Measurements from ENCODE around the gene KRTAP12-1. TPM values are rescaled to one million over a fixed set of nuclear protein-coding genes. Genes with fewer than 3 reads are reported as not detected.

The KRTAP12-1 gene
- total RNA-seq, 4 donors from 2014 or later: not detected

DNA sequence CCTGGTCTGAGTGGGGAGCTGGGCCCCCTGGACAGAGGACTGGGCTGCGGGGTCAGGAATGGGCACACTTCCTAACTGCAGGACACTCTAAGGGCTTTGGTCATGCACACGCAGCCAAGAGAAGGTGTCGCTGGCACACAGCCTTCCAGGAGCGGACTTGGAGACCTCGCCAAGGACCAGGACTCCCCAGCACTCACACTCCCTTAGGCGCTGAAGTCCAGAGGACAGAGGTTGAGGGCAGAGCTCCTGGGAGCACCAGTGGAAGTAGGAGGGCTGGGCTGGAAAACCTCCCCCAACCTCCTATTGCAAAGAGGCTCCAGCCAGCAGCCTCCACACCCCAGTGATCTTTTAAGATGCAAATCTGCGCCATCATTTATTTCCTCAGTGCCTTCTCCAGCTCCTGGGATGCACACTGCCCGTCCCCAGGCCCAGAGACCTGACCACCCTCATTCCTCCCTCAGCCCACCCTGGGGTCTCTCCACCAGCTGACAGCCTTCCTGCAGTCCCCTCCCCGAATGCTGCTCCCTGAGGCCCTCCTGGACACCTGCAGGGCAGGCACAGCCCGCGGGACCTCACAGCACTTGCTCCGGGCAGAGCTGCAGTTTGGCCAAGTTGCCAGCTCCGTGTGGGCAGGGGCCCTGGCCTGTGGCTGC is 26.4 kb upstream of the KRTAP12-1 start:
- Histone ChIP-seq H3K9me3 (peaks cover 0 to 4% (median 0%) of the 10 kb centered on the region in 4 donors), H3K36me3 (no peaks in the 10 kb centered on the region), H3K27ac (no peak overlapping the region), H3K27me3 (peaks cover 2 to 98% of the 10 kb centered on the region in 2 donors), H3K4me1 (peaks cover 0 to 30% (median 0%) of the 10 kb centered on the region in 4 donors), H3K4me3 (no peak overlapping the region)
- WGBS, 2 donors: 0 to 1% methylated on average over 12 to 13 of the region's 13 CpGs
- TF ChIP-seq EP300 (IDR thresholded peaks at IDR 0.05): no peak
- TF ChIP-seq, protein P1, sequence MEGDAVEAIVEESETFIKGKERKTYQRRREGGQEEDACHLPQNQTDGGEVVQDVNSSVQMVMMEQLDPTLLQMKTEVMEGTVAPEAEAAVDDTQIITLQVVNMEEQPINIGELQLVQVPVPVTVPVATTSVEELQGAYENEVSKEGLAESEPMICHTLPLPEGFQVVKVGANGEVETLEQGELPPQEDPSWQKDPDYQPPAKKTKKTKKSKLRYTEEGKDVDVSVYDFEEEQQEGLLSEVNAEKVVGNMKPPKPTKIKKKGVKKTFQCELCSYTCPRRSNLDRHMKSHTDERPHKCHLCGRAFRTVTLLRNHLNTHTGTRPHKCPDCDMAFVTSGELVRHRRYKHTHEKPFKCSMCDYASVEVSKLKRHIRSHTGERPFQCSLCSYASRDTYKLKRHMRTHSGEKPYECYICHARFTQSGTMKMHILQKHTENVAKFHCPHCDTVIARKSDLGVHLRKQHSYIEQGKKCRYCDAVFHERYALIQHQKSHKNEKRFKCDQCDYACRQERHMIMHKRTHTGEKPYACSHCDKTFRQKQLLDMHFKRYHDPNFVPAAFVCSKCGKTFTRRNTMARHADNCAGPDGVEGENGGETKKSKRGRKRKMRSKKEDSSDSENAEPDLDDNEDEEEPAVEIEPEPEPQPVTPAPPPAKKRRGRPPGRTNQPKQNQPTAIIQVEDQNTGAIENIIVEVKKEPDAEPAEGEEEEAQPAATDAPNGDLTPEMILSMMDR (IDR thresholded peaks at IDR 0.05): no peak
- TF ChIP-seq POLR2A (IDR thresholded peaks at IDR 0.05): no peak
- DNase-seq (ENCODE audit: low spot score in 2 of 2): no peak

DNA sequence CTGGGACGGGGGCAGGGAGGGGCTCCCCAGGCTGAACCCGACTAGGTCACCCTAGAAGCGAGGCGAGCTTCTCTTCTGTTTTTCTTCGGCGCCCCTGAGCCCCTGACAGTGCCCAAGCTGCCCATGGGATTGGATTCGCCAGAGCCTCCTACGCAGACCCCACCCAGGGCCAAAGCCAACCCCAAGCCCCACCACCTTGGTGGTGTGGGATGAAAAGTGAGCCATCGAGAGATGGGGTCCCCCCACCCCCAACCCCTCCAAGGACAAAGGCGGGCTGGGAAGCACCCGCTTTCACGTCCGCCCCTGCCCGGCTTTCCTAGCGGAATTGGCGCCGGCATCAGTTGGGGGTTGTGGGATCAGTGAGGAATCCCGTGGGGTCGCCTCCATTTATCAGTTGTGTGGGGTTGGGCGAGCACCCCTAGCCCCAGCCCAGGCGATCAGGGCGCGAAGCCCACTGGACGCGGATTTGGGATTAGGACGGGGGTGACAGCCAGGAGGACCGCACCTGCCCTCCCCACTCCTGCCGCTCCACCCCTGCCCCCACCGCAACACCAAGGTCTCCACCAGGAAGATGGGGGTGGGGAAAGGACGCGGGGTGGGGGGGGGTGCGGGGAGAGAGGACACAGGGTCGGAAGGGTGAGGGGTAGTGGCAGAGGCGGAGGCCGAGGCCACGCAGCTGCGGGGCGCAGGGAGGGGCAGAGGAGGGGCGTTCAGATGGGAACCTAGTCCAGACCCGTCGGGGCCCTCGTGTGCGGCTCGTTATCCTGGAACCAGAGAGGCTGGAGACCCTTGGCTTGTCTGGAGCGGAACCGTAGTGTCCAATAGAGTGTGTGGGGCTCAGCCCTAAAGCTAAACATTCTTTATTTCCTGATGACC is 25.0 kb upstream of the KRTAP12-1 start:
- DNase-seq (ENCODE audit: low spot score in 2 of 2): no peak
- H3K27ac ChIP-seq: no peak overlapping the region
- TF ChIP-seq POLR2A (IDR thresholded peaks at IDR 0.05) (no peak), EP300 (IDR thresholded peaks at IDR 0.05) (no peak)
- TF ChIP-seq, protein P1 (IDR thresholded peaks at IDR 0.05): no peak
- H3K4me3 ChIP-seq: no peak overlapping the region
- peaks cover 0 to 98% of the 10 kb centered on the region in 2 donors for H3K27me3 ChIP-seq
- H3K4me1 ChIP-seq: peaks cover 0 to 30% (median 0%) of the 10 kb centered on the region in 4 donors
- 2% methylated on average over 21 to 40 of the region's 46 CpGs for WGBS, 2 donors
- H3K9me3 ChIP-seq: peaks cover 0 to 4% (median 0%) of the 10 kb centered on the region in 4 donors
- H3K36me3 ChIP-seq: no peaks in the 10 kb centered on the region

DNA sequence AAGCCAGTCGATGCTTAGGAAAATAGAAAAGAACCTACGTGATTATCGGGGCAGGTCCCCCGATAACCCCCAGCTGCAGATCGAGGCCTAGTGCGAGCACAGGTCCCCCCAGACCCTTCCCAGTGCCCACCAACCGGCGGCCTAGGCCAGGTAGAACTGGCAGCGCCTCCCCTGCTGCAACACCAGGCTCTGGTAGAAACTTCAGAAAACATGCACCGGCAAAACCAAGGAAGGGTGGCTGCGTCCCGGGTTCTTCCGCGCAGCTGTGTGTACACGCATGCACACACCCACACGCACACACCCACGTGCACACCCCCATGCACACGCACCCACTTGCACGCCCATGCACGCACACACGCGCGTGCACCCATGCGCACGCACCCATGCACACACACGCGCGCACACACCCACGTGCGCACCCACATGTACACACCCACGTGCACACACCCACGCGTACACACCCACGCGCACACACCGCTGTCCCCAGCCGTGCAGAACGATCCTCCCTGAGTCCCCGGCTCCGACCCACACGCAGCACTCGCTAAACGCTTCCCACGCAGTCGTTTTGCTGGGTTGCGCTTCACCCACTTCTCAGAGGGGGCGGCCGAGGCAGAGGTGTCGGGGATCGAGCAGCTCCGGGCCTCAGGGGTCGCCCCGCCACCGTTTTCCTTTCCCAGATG is 24.2 kb upstream of the KRTAP12-1 start:
- no peaks in the 10 kb centered on the region for H3K36me3 ChIP-seq
- TF ChIP-seq EP300 (IDR thresholded peaks at IDR 0.05) (no peak), POLR2A (IDR thresholded peaks at IDR 0.05) (no peak)
- TF ChIP-seq, protein P1 (IDR thresholded peaks at IDR 0.05): no peak
- peaks cover 0 to 98% of the 10 kb centered on the region in 2 donors for H3K27me3 ChIP-seq
- peaks cover 0 to 4% (median 0%) of the 10 kb centered on the region in 4 donors for H3K9me3 ChIP-seq
- H3K4me3 ChIP-seq: no peak overlapping the region
- 4 to 7% methylated on average over 27 to 38 of the region's 54 CpGs for WGBS, 2 donors
- peaks cover 0 to 23% (median 0%) of the 10 kb centered on the region in 4 donors for H3K4me1 ChIP-seq
- H3K27ac ChIP-seq: no peak overlapping the region
- DNase-seq (ENCODE audit: low spot score in 2 of 2): no peak

DNA sequence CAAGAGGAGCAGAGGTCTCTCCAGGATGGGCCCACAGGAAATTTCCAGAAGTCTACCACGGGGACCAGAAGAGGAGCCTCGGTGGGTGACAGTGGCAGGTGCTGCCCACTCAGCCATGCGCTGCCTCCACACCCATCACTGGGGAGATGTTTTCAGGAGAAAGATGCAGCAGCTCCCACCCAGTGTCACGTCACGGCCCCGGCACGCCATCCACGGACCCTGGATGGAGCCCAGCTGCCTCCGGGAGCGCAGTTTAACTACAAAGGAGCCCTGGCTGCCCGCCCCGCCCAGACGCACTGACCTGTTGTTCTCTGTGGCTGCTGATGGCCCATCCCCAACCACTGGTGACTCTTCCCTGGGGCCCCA is 22.7 kb upstream of the KRTAP12-1 start:
- no peak overlapping the region for H3K4me3 ChIP-seq
- H3K27ac ChIP-seq: no peak overlapping the region
- no peaks in the 10 kb centered on the region for H3K36me3 ChIP-seq
- H3K27me3 ChIP-seq: peaks cover 0 to 98% of the 10 kb centered on the region in 2 donors
- H3K4me1 ChIP-seq: peaks cover 0 to 10% (median 0%) of the 10 kb centered on the region in 4 donors
- DNase-seq (ENCODE audit: low spot score in 2 of 2): no peak
- 8 to 11% methylated on average over 12 to 13 of the region's 13 CpGs for WGBS, 2 donors
- no peak for TF ChIP-seq POLR2A (IDR thresholded peaks at IDR 0.05)
- TF ChIP-seq, protein P1 (IDR thresholded peaks at IDR 0.05): no peak
- no peak for TF ChIP-seq EP300 (IDR thresholded peaks at IDR 0.05)
- peaks cover 0 to 4% (median 0%) of the 10 kb centered on the region in 4 donors for H3K9me3 ChIP-seq

Data from tibial nerve (tissue), 4 donors.